Measurements from ENCODE around the gene ACTG2.

DNA sequence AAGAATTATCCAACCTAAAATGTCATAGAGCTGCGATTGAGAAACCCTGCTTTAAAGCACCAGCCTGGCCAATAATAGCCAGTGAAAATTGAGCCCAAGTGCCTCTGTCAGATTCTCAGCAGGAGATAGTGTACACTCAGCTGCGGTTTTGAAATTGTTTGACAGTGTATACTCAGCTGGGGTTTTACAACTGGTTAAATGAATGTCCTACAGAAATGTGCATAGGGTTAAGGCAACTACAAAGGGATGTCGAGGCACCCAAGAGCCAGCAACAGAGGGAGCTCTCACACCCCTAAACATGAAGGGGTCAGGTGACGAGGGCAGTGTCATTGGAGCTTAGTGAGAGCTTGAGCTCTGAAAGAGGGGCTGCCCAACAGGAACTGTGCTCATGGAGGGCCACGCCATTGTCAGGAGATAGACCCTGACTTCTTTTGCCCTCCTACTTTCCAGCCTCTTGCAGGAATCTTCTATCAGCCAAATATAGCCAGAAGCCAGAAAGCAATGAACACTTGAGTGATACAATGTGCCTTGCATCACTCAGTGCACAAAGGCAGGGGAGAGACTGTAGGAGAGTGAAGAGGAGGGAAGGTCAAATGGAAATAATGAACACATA lies 15.1 kb downstream of the ACTG2 start:
- TF ChIP-seq, protein P1, sequence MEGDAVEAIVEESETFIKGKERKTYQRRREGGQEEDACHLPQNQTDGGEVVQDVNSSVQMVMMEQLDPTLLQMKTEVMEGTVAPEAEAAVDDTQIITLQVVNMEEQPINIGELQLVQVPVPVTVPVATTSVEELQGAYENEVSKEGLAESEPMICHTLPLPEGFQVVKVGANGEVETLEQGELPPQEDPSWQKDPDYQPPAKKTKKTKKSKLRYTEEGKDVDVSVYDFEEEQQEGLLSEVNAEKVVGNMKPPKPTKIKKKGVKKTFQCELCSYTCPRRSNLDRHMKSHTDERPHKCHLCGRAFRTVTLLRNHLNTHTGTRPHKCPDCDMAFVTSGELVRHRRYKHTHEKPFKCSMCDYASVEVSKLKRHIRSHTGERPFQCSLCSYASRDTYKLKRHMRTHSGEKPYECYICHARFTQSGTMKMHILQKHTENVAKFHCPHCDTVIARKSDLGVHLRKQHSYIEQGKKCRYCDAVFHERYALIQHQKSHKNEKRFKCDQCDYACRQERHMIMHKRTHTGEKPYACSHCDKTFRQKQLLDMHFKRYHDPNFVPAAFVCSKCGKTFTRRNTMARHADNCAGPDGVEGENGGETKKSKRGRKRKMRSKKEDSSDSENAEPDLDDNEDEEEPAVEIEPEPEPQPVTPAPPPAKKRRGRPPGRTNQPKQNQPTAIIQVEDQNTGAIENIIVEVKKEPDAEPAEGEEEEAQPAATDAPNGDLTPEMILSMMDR (IDR thresholded peaks at IDR 0.05): peak in 3 of 6 experiments; percentile 13 to 33 (median 21)
- no peak for TF ChIP-seq POLR2A (IDR thresholded peaks at IDR 0.05)

Data from adrenal gland (tissue), 5 donors.